Activated naive CD8-positive, alpha-beta T cell treated with anti-CD3 and anti-CD28 coated beads, Interleukin-2, amount 10 ng/mL, durations not matched to agents 7 days and 5 days (primary cell): ENCODE results near the gene HIVEP3. TPM values are rescaled to one million over a fixed set of nuclear protein-coding genes. Genes with fewer than 3 reads are reported as not detected.

Experiments used
- ATAC-seq: fragments of 150-1000 bp; cut with Tn5 transposase; one replicate; pipeline ENCODE4 v1.10.0; 2021; ENCODE audit warnings: low read depth, moderate library complexity
- POLR2A ChIA-PET: fragments of 350-600 bp; sonication (Branson Sonifier 250); formaldehyde crosslinking; loops from one replicate; lab custom pipeline; 2021; ENCODE audit warnings: antibody characterized with exemption; lab: Charles Lee
- DNase-seq: peaks from one replicate; pipeline ENCODE4 v3.0.0; 2021
- H3K27ac Mint-ChIP-seq: one replicate; pipeline ENCODE4 v1.8.0; 2022; ENCODE audit warnings: mild to moderate bottlenecking, mixed read lengths
- H3K27me3 Mint-ChIP-seq: one replicate; pipeline ENCODE4 v1.8.0; 2022; ENCODE audit warnings: mild to moderate bottlenecking, moderate library complexity, mixed read lengths
- H3K36me3 Mint-ChIP-seq: one replicate; pipeline ENCODE4 v1.8.0; 2021; ENCODE audit warnings: mild to moderate bottlenecking, mixed read lengths
- H3K4me1 Mint-ChIP-seq: one replicate; pipeline ENCODE4 v1.8.0; 2021; ENCODE audit warnings: mixed read lengths
- H3K4me3 Mint-ChIP-seq: one replicate; pipeline ENCODE4 v1.8.0; 2022; ENCODE audit warnings: mild to moderate bottlenecking, moderate library complexity, mixed read lengths
- H3K9me3 Mint-ChIP-seq: one replicate; pipeline ENCODE4 v1.8.0; 2021; ENCODE audit warnings: mixed read lengths
- total RNA-seq, 2 experiments: library from RNA; stranded (reverse); gene quantifications; one replicate each; pipeline ENCODE4 v1.2.3, GENCODE V29; 2021

HIVEP3 gene
- total RNA-seq, 2 experiments from 2014 or later = 10.1 to 10.7 TPM

DNA sequence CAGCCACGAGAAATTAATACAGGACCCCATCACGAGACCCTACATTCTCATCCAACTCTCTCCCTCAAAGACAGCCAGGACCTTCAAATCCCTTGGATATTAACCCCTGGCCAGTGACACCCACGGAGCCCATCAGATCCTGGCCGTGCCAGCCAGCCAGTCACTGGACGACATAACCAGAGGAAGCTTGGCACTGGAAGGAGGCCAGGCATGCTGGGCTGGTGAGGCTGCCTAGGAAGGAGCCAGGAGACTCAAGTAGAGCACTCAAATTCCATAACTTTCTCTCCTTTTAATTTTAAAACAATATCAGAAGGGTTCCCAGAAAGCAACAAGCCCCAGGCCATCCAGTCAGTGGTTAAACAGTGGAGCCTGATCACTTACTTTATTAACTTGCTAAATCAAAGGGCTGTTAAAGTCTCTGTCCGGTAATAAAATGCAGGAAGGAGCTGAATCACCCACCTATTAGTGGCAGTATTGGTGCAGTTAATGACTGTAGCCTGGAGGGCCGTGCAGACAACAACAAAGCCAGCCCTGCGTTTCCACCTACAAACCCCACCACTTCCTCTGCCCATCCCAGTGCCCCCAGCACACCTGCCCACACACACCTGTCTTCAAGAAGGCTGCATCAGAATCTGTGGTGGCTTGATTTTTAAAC, 78.0 kb downstream of the HIVEP3 start:
- Mint-ChIP-seq H3K4me1 (peaks cover 5% of the 10 kb centered on the region), H3K27me3 (no peaks in the 10 kb centered on the region), H3K9me3 (no peaks in the 10 kb centered on the region), H3K36me3 (peaks cover 1% of the 10 kb centered on the region), H3K27ac (no peak overlapping the region), H3K4me3 (no peak overlapping the region)
- POLR2A ChIA-PET = no interaction called here
- ATAC-seq (no peak), DNase-seq (no peak)

DNA sequence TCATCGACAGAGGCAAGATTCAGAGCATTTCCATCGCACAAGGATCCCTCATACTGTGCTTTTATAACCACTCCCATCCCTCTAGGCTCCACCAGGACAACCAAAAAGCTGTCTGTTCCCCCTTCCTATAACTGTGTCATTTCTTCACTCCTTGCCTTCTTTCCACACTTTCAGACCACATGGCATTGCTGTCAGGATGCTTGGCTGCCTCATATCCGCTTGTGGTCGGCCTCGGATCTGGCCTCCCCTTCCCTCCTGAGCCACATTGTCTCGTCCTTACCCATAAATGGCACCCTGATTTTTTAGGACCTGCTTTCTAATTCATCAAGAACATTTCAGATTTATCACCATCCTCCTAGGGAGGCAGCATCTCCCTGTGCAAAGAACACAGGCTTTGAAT, 80.5 kb downstream of the HIVEP3 start:
- no peaks in the 10 kb centered on the region for H3K9me3 Mint-ChIP-seq
- no peak for ATAC-seq
- POLR2A ChIA-PET = no interaction called here
- H3K36me3 Mint-ChIP-seq = no peaks in the 10 kb centered on the region
- DNase-seq = no peak
- no peak overlapping the region for H3K4me3 Mint-ChIP-seq
- peaks cover 5% of the 10 kb centered on the region for H3K4me1 Mint-ChIP-seq
- no peak overlapping the region for H3K27ac Mint-ChIP-seq
- H3K27me3 Mint-ChIP-seq = no peaks in the 10 kb centered on the region

- Mint-ChIP-seq H3K4me1 (peaks cover 5% of the 10 kb centered on the region), H3K9me3 (no peaks in the 10 kb centered on the region), H3K27ac (no peak overlapping the region), H3K36me3 (no peaks in the 10 kb centered on the region), H3K27me3 (no peaks in the 10 kb centered on the region), H3K4me3 (no peak overlapping the region)
- DNase-seq = no peak
- ATAC-seq = no peak
- POLR2A ChIA-PET = no interaction called here
Observed at GRCh38 chr1:41837691-41838090, 81.0 kb downstream of the HIVEP3 start.

- ATAC-seq (no peak), DNase-seq (no peak)
Observed at GRCh38 chr1:41835485-41835884, 83.2 kb downstream of the HIVEP3 start.

DNA sequence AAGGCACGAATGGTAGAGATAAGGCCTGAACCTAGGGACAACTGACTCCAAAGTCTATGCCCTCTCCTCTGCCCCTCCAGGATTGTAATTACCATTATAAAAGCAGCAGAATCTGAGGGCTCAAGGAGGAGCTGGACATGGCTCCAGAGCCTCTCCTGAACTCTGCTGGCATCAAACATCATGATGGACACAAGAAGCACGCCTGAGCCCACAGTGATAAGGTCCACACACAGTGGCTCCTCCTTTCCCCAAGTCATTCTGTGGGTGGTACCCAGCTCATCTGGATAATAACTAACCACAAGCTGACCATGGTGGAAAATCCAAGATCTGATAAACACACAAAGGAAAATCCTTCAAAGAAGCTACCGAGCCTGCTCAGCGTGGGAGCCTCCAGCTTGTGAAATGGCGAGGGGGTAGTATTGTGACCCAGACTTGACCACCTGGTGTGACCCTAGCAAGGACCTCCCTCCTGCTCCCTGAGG, 85.2 kb downstream of the HIVEP3 start:
- H3K9me3 Mint-ChIP-seq = no peaks in the 10 kb centered on the region
- H3K27ac Mint-ChIP-seq = no peak overlapping the region
- POLR2A ChIA-PET = no interaction called here
- no peak for ATAC-seq
- no peak for DNase-seq
- peaks cover 6% of the 10 kb centered on the region for H3K27me3 Mint-ChIP-seq
- no peaks in the 10 kb centered on the region for H3K36me3 Mint-ChIP-seq
- H3K4me1 Mint-ChIP-seq = no peaks in the 10 kb centered on the region
- no peak overlapping the region for H3K4me3 Mint-ChIP-seq

More at GRCh38 chr1:41835485-41835884, 83.2 kb downstream of the HIVEP3 start:
- no peaks in the 10 kb centered on the region for H3K9me3 Mint-ChIP-seq
- no peaks in the 10 kb centered on the region for H3K36me3 Mint-ChIP-seq
- no peak overlapping the region for H3K27ac Mint-ChIP-seq
- peaks cover 6% of the 10 kb centered on the region for H3K27me3 Mint-ChIP-seq
- no peak overlapping the region for H3K4me3 Mint-ChIP-seq
- H3K4me1 Mint-ChIP-seq = no peaks in the 10 kb centered on the region
- POLR2A ChIA-PET = no interaction called here

DNA sequence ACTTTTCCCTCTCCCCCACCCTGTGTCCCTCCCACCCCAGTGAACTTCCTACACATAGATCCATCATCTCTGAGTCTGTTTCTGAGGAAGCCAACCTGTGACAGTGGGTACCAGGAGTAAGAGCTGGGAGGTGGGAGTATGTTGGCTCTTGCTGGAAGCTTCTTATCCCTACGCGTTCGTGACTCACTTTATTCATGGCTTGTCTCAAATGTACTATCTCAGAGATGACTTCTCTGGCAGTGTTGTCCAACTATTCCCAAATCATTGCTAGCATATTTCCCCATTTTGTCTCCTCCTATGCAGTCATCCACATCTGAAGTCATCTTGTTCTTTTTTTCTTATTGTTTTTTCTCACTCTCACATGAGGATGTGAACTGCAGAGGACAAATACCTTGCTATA, 88.0 kb downstream of the HIVEP3 start:
- Mint-ChIP-seq H3K27ac (no peak overlapping the region), H3K27me3 (peaks cover 6% of the 10 kb centered on the region), H3K36me3 (no peaks in the 10 kb centered on the region), H3K9me3 (no peaks in the 10 kb centered on the region), H3K4me3 (no peak overlapping the region), H3K4me1 (no peaks in the 10 kb centered on the region)
- ATAC-seq (no peak), DNase-seq (no peak)
- POLR2A ChIA-PET = no interaction called here

DNA sequence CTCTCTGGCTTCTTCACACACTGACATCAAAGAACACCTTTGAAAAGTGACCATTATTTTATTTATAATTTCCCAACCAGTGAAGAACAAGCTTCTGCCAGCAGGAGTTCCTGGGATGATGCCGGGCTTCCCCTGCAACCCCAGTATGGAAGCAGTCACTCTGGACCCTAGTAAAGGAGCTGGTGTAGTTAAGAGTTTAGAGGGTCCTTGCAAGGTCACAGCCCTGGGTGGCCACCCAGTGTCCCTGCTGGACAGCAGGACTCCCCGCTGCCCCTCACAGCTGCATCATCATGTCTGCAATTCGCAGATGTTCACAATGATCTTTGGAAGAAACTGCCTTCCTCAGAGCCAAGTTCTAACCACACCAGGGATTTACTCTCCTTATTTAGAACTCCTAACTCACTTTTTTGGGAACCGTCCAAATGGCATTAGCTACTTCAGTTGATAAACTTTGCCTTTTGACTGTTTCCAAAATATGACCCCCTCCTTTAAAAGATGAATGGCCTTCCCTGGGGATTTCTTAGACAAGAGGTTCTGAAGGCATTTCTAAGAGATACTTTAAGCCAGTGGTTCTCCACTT, 90.6 kb downstream of the HIVEP3 start:
- POLR2A ChIA-PET = no interaction called here
- H3K36me3 Mint-ChIP-seq = no peaks in the 10 kb centered on the region
- no peaks in the 10 kb centered on the region for H3K4me1 Mint-ChIP-seq
- peaks cover 6% of the 10 kb centered on the region for H3K27me3 Mint-ChIP-seq
- H3K27ac Mint-ChIP-seq = no peak overlapping the region
- DNase-seq (no peak), ATAC-seq (no peak)
- no peak overlapping the region for H3K4me3 Mint-ChIP-seq
- no peaks in the 10 kb centered on the region for H3K9me3 Mint-ChIP-seq

- ATAC-seq (no peak), DNase-seq (no peak)
- H3K27me3 Mint-ChIP-seq = peaks cover 1% of the 10 kb centered on the region
- peaks cover 7% of the 10 kb centered on the region for H3K4me1 Mint-ChIP-seq
- no peak overlapping the region for H3K27ac Mint-ChIP-seq
- no peak overlapping the region for H3K4me3 Mint-ChIP-seq
- POLR2A ChIA-PET = no interaction called here
- no peaks in the 10 kb centered on the region for H3K36me3 Mint-ChIP-seq
- H3K9me3 Mint-ChIP-seq = no peaks in the 10 kb centered on the region
Observed at GRCh38 chr1:41823471-41823870, 95.3 kb downstream of the HIVEP3 start.

GRCh38 chr1:41822866-41823265, 95.9 kb downstream of the HIVEP3 start:
- no peak for DNase-seq
- Mint-ChIP-seq H3K36me3 (no peaks in the 10 kb centered on the region), H3K27me3 (peaks cover 1% of the 10 kb centered on the region), H3K27ac (no peak overlapping the region), H3K4me3 (no peak overlapping the region), H3K9me3 (no peaks in the 10 kb centered on the region), H3K4me1 (peaks cover 7% of the 10 kb centered on the region)
- no peak for ATAC-seq
- POLR2A ChIA-PET = no interaction called here

- POLR2A ChIA-PET = no interaction called here
- H3K9me3 Mint-ChIP-seq = no peaks in the 10 kb centered on the region
- ATAC-seq = no peak
- no peak overlapping the region for H3K4me3 Mint-ChIP-seq
- H3K36me3 Mint-ChIP-seq = no peaks in the 10 kb centered on the region
- H3K27me3 Mint-ChIP-seq = peaks cover 1% of the 10 kb centered on the region
- no peak overlapping the region for H3K27ac Mint-ChIP-seq
- DNase-seq = no peak
- peaks cover 7% of the 10 kb centered on the region for H3K4me1 Mint-ChIP-seq
Observed at GRCh38 chr1:41819843-41820242, 98.9 kb downstream of the HIVEP3 start.

- Mint-ChIP-seq H3K9me3 (no peaks in the 10 kb centered on the region), H3K27ac (no peak overlapping the region), H3K36me3 (no peaks in the 10 kb centered on the region), H3K4me3 (no peak overlapping the region), H3K4me1 (peaks cover 7% of the 10 kb centered on the region), H3K27me3 (peaks cover 1% of the 10 kb centered on the region)
- POLR2A ChIA-PET = no interaction called here
- DNase-seq (no peak), ATAC-seq (no peak)
Observed at GRCh38 chr1:41819069-41819468, 99.7 kb downstream of the HIVEP3 start.

DNA sequence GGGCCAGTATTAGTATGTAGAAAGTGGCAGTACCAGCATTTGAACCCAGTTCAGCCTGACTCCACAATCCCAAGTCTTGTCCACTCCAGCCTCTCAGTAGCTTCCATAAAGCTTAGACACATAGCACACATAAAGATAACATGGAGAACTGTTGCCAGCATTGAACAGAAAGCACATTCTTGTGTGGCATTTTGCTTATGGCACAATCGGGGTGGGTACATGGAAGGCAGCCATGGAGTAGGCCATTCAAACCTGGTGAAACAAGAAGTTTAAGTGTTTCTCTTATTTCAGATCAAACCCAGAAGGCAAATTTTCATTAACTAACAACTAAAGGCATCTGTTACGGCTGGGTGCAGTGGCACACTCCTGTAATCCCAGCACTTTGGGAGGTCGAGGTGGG, 102.7 kb downstream of the HIVEP3 start:
- no peaks in the 10 kb centered on the region for H3K9me3 Mint-ChIP-seq
- POLR2A ChIA-PET = no interaction called here
- DNase-seq = no peak
- no peak overlapping the region for H3K4me3 Mint-ChIP-seq
- ATAC-seq = no peak
- no peaks in the 10 kb centered on the region for H3K27me3 Mint-ChIP-seq
- H3K4me1 Mint-ChIP-seq = peaks cover 16% of the 10 kb centered on the region
- H3K27ac Mint-ChIP-seq = no peak overlapping the region
- H3K36me3 Mint-ChIP-seq = no peaks in the 10 kb centered on the region

DNA sequence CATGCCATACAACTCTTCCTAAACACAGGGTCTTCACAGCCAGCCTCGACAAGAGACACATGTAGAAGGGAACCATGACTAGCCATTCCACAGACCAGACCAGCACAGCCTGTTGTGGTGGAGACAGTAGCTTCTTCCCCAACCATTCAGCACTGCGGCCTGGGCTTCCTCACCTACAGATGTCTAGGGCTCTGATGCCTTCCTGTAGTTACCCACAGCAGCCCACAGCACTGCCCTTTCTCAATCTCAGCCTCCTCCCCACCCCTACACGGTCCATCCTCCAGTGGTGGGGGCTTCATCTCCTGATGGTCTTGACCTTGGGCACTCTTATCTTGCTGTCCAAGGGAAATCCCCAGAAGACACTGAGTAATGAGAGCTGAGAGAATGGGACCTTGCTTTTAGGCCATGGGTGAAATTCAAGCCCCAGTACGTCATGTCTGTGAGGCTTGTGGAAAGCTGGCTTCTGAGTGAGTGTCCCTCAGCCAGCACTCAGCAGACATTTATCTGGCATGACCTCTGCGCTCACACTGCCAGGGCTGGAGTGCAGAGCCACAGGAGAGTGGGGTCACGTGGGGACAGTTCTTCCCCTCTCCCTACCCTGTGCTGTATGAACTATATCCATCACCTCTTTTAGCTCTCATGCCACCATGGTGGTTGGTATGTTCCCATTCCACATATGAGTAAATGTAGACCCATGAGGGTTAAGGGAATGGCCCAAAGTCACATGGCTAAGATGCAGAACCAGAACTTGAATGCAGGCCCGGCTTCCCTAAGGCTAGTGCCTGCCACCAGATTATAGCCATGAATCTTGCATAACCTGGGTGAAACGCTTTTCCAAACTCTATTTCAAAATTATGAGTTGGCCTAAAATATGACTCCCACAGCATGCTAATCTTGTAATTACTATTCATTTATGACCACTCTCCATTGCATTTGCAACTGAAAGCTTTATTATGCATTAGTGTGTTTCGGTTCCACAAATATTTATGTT, 104.7 kb downstream of the HIVEP3 start:
- Mint-ChIP-seq H3K9me3 (no peaks in the 10 kb centered on the region), H3K36me3 (no peaks in the 10 kb centered on the region), H3K4me3 (no peak overlapping the region), H3K27me3 (no peaks in the 10 kb centered on the region), H3K27ac (no peak overlapping the region), H3K4me1 (peaks cover 21% of the 10 kb centered on the region)
- no peak for ATAC-seq
- no peak for DNase-seq
- POLR2A ChIA-PET = no interaction called here
